GM13977 (cell line): ENCODE data around the gene ADCY9.

Experiments
- DNase-seq: peaks from one replicate; pipeline ENCODE4 v3.0.0; 2012; ENCODE audit warnings: low spot score
- CTCF ChIP-seq: IDR thresholded peaks from 2 replicates; pipeline ENCODE4 v1.5.1; 2012; ENCODE audit warnings: mild to moderate bottlenecking, control low read depth; ENCODE audit not compliant: insufficient read depth; ENCODE audit errors: extremely low read depth, missing control alignments
- in situ Hi-C: fragments of 300-500 bp; cut with MboI; formaldehyde crosslinking; loops from one replicate; pipeline ENCODE4 v1.12.0; 2022; ENCODE audit warnings: low sequenced_read_pairs, low pct_unique_long_range_greater_than_20kb, mixed read lengths, inconsistent platforms; ENCODE audit not compliant: unreplicated experiment

ADCY9 gene

GRCh38 chr16:4094127-4094773, 22.0 kb downstream of the ADCY9 start:
- TF ChIP-seq CTCF = no peak
- no peak for DNase-seq
- in situ Hi-C loops = no loop called here

- in situ Hi-C loops = no loop called here
- DNase-seq = no peak
- TF ChIP-seq CTCF = no peak
These were observed 22.6 kb downstream of the ADCY9 start for GRCh38 chr16:4093495-4094126.

GRCh38 chr16:4092547-4093265, 23.5 kb downstream of the ADCY9 start:
- in situ Hi-C loops = no loop called here
- TF ChIP-seq CTCF = no peak
- no peak for DNase-seq

- TF ChIP-seq CTCF = no peak
- DNase-seq = no peak
- in situ Hi-C loops = no loop called here
These were observed 24.8 kb downstream of the ADCY9 start for GRCh38 chr16:4091240-4092012.

- no peak for TF ChIP-seq CTCF
- no peak for DNase-seq
- in situ Hi-C loops = no loop called here
These were observed 25.8 kb downstream of the ADCY9 start for GRCh38 chr16:4090351-4090851.

- in situ Hi-C loops = no loop called here
- TF ChIP-seq CTCF = no peak
- no peak for DNase-seq
These were observed 26.4 kb downstream of the ADCY9 start for GRCh38 chr16:4089811-4090301.
